ENCODE data around the gene ZFPM1. TPM values are rescaled to one million over a fixed set of nuclear protein-coding genes. Genes with fewer than 3 reads are reported as not detected.
"Not testable (repeated sequence)": the region's sequence is repeated elsewhere in the genome, so short reads cannot be mapped to it uniquely, and the experiment has no call there.

ZFPM1 gene
- total RNA-seq, 1 donor from 2014 or later, result 0.52 TPM

- no peak overlapping the region for H3K4me3 ChIP-seq (ENCODE audit: low read length in 3 of 3)
- no peaks in the 10 kb centered on the region for H3K36me3 ChIP-seq (ENCODE audit: control insufficient read depth in 3 of 3, insufficient read depth in 3 of 3, low read length in 3 of 3)
- H3K27ac ChIP-seq (ENCODE audit: low read depth, low read length), result no peak overlapping the region
- H3K9ac ChIP-seq (ENCODE audit: low read depth in 1 of 3, low read length in 3 of 3), result no peak overlapping the region
- H3K9me3 ChIP-seq (ENCODE audit: control insufficient read depth in 3 of 3, low read length in 3 of 3), result no peaks in the 10 kb centered on the region
- H3K27me3 ChIP-seq (ENCODE audit: control insufficient read depth in 3 of 3, insufficient read depth in 3 of 3, low read length in 3 of 3), result peaks cover 14 to 30% (median 26%) of the 10 kb centered on the region in 3 donors
- H3K4me1 ChIP-seq (ENCODE audit: control insufficient read depth in 3 of 3, insufficient read depth in 3 of 3, low read length in 3 of 3), result peaks cover 0 to 4% (median 0%) of the 10 kb centered on the region in 3 donors
Observed at GRCh38 chr16:88463411-88463810, 10.3 kb downstream of the ZFPM1 start.

- no peak overlapping the region for H3K27ac ChIP-seq (ENCODE audit: low read depth, low read length)
- no peaks in the 10 kb centered on the region for H3K36me3 ChIP-seq (ENCODE audit: control insufficient read depth in 3 of 3, insufficient read depth in 3 of 3, low read length in 3 of 3)
- H3K4me3 ChIP-seq (ENCODE audit: low read length in 3 of 3), result no peak overlapping the region
- H3K9ac ChIP-seq (ENCODE audit: low read depth in 1 of 3, low read length in 3 of 3), result no peak overlapping the region
- peaks cover 0 to 4% (median 0%) of the 10 kb centered on the region in 3 donors for H3K4me1 ChIP-seq (ENCODE audit: control insufficient read depth in 3 of 3, insufficient read depth in 3 of 3, low read length in 3 of 3)
- peaks cover 19 to 30% (median 24%) of the 10 kb centered on the region in 3 donors for H3K27me3 ChIP-seq (ENCODE audit: control insufficient read depth in 3 of 3, insufficient read depth in 3 of 3, low read length in 3 of 3)
- no peaks in the 10 kb centered on the region for H3K9me3 ChIP-seq (ENCODE audit: control insufficient read depth in 3 of 3, low read length in 3 of 3)
Observed at GRCh38 chr16:88464447-88465318, 11.6 kb downstream of the ZFPM1 start.

- Histone ChIP-seq H3K9me3 (ENCODE audit: control insufficient read depth in 3 of 3, low read length in 3 of 3) (no peaks in the 10 kb centered on the region), H3K36me3 (ENCODE audit: control insufficient read depth in 3 of 3, insufficient read depth in 3 of 3, low read length in 3 of 3) (no peaks in the 10 kb centered on the region), H3K27ac (ENCODE audit: low read depth, low read length) (no peak overlapping the region), H3K4me3 (ENCODE audit: low read length in 3 of 3) (no peak overlapping the region), H3K9ac (ENCODE audit: low read depth in 1 of 3, low read length in 3 of 3) (no peak overlapping the region), H3K4me1 (ENCODE audit: control insufficient read depth in 3 of 3, insufficient read depth in 3 of 3, low read length in 3 of 3) (peaks cover 0 to 4% (median 0%) of the 10 kb centered on the region in 3 donors), H3K27me3 (ENCODE audit: control insufficient read depth in 3 of 3, insufficient read depth in 3 of 3, low read length in 3 of 3) (peaks cover 15 to 29% (median 23%) of the 10 kb centered on the region in 3 donors)
Observed at GRCh38 chr16:88465387-88465983, 12.4 kb downstream of the ZFPM1 start.

- peaks cover 13 to 27% (median 22%) of the 10 kb centered on the region in 3 donors for H3K27me3 ChIP-seq (ENCODE audit: control insufficient read depth in 3 of 3, insufficient read depth in 3 of 3, low read length in 3 of 3)
Observed at GRCh38 chr16:88466175-88466862, 13.2 kb downstream of the ZFPM1 start.

GRCh38 chr16:88466949-88467348 is 13.9 kb downstream of the ZFPM1 start:
- H3K27me3 ChIP-seq (ENCODE audit: control insufficient read depth in 3 of 3, insufficient read depth in 3 of 3, low read length in 3 of 3), result peaks cover 13 to 22% (median 20%) of the 10 kb centered on the region in 3 donors
- H3K4me1 ChIP-seq (ENCODE audit: control insufficient read depth in 3 of 3, insufficient read depth in 3 of 3, low read length in 3 of 3), result peaks cover 0 to 4% (median 0%) of the 10 kb centered on the region in 3 donors
- no peaks in the 10 kb centered on the region for H3K9me3 ChIP-seq (ENCODE audit: control insufficient read depth in 3 of 3, low read length in 3 of 3)
- no peak overlapping the region for H3K4me3 ChIP-seq (ENCODE audit: low read length in 3 of 3)
- no peaks in the 10 kb centered on the region for H3K36me3 ChIP-seq (ENCODE audit: control insufficient read depth in 3 of 3, insufficient read depth in 3 of 3, low read length in 3 of 3)
- no peak overlapping the region for H3K9ac ChIP-seq (ENCODE audit: low read depth in 1 of 3, low read length in 3 of 3)
- H3K27ac ChIP-seq (ENCODE audit: low read depth, low read length), result no peak overlapping the region

More at GRCh38 chr16:88466175-88466862, 13.2 kb downstream of the ZFPM1 start:
- Histone ChIP-seq H3K9ac (ENCODE audit: low read depth in 1 of 3, low read length in 3 of 3) (no peak overlapping the region), H3K36me3 (ENCODE audit: control insufficient read depth in 3 of 3, insufficient read depth in 3 of 3, low read length in 3 of 3) (no peaks in the 10 kb centered on the region), H3K4me1 (ENCODE audit: control insufficient read depth in 3 of 3, insufficient read depth in 3 of 3, low read length in 3 of 3) (peaks cover 0 to 4% (median 0%) of the 10 kb centered on the region in 3 donors), H3K9me3 (ENCODE audit: control insufficient read depth in 3 of 3, low read length in 3 of 3) (no peaks in the 10 kb centered on the region), H3K27ac (ENCODE audit: low read depth, low read length) (no peak overlapping the region), H3K4me3 (ENCODE audit: low read length in 3 of 3) (no peak overlapping the region)

- no peaks in the 10 kb centered on the region for H3K36me3 ChIP-seq (ENCODE audit: control insufficient read depth in 3 of 3, insufficient read depth in 3 of 3, low read length in 3 of 3)
- H3K27ac ChIP-seq (ENCODE audit: low read depth, low read length), result no peak overlapping the region
- no peaks in the 10 kb centered on the region for H3K4me1 ChIP-seq (ENCODE audit: control insufficient read depth in 3 of 3, insufficient read depth in 3 of 3, low read length in 3 of 3)
Observed at GRCh38 chr16:88467541-88467944, 14.5 kb downstream of the ZFPM1 start.

GRCh38 chr16:88468275-88469129 is 15.4 kb downstream of the ZFPM1 start:
- no peaks in the 10 kb centered on the region for H3K4me1 ChIP-seq (ENCODE audit: control insufficient read depth in 3 of 3, insufficient read depth in 3 of 3, low read length in 3 of 3)
- H3K9me3 ChIP-seq (ENCODE audit: control insufficient read depth in 3 of 3, low read length in 3 of 3), result no peaks in the 10 kb centered on the region
- H3K36me3 ChIP-seq (ENCODE audit: control insufficient read depth in 3 of 3, insufficient read depth in 3 of 3, low read length in 3 of 3), result no peaks in the 10 kb centered on the region
- H3K27me3 ChIP-seq (ENCODE audit: control insufficient read depth in 3 of 3, insufficient read depth in 3 of 3, low read length in 3 of 3), result peaks cover 13 to 21% (median 13%) of the 10 kb centered on the region in 3 donors
- no peak overlapping the region for H3K27ac ChIP-seq (ENCODE audit: low read depth, low read length)
- no peak overlapping the region for H3K9ac ChIP-seq (ENCODE audit: low read depth in 1 of 3, low read length in 3 of 3)
- no peak overlapping the region for H3K4me3 ChIP-seq (ENCODE audit: low read length in 3 of 3)

More at GRCh38 chr16:88467541-88467944, 14.5 kb downstream of the ZFPM1 start:
- Histone ChIP-seq H3K9me3 (ENCODE audit: control insufficient read depth in 3 of 3, low read length in 3 of 3) (no peaks in the 10 kb centered on the region), H3K9ac (ENCODE audit: low read depth in 1 of 3, low read length in 3 of 3) (no peak overlapping the region), H3K27me3 (ENCODE audit: control insufficient read depth in 3 of 3, insufficient read depth in 3 of 3, low read length in 3 of 3) (peaks cover 13 to 17% (median 16%) of the 10 kb centered on the region in 3 donors), H3K4me3 (ENCODE audit: low read length in 3 of 3) (no peak overlapping the region)

GRCh38 chr16:88469615-88470395 is 16.7 kb downstream of the ZFPM1 start:
- Histone ChIP-seq H3K4me1 (ENCODE audit: control insufficient read depth in 3 of 3, insufficient read depth in 3 of 3, low read length in 3 of 3) (no peaks in the 10 kb centered on the region), H3K4me3 (ENCODE audit: low read length in 3 of 3) (no peak overlapping the region), H3K9ac (ENCODE audit: low read depth in 1 of 3, low read length in 3 of 3) (no peak overlapping the region), H3K27me3 (ENCODE audit: control insufficient read depth in 3 of 3, insufficient read depth in 3 of 3, low read length in 3 of 3) (peaks cover 13 to 21% (median 13%) of the 10 kb centered on the region in 3 donors), H3K9me3 (ENCODE audit: control insufficient read depth in 3 of 3, low read length in 3 of 3) (no peaks in the 10 kb centered on the region), H3K36me3 (ENCODE audit: control insufficient read depth in 3 of 3, insufficient read depth in 3 of 3, low read length in 3 of 3) (no peaks in the 10 kb centered on the region), H3K27ac (ENCODE audit: low read depth, low read length) (no peak overlapping the region)

- H3K9ac ChIP-seq (ENCODE audit: low read depth in 1 of 3, low read length in 3 of 3); H3K9me3 ChIP-seq (ENCODE audit: control insufficient read depth in 3 of 3, low read length in 3 of 3); H3K36me3 ChIP-seq (ENCODE audit: control insufficient read depth in 3 of 3, insufficient read depth in 3 of 3, low read length in 3 of 3); H3K27ac ChIP-seq (ENCODE audit: low read depth, low read length); H3K4me1 ChIP-seq (ENCODE audit: control insufficient read depth in 3 of 3, insufficient read depth in 3 of 3, low read length in 3 of 3); H3K4me3 ChIP-seq (ENCODE audit: low read length in 3 of 3): not testable (repeated sequence)
- peaks cover 10 to 21% (median 13%) of the 10 kb centered on the region in 3 donors for H3K27me3 ChIP-seq (ENCODE audit: control insufficient read depth in 3 of 3, insufficient read depth in 3 of 3, low read length in 3 of 3)
Observed at GRCh38 chr16:88470396-88470680, 17.3 kb downstream of the ZFPM1 start.
